WERI-Rb-1 (cell line): ENCODE results near the gene SEMA3B.

Experiments used
- DNase-seq: peaks from one replicate; pipeline ENCODE4 v3.0.0-alpha.2; 2020
- H3K27ac ChIP-seq: fragments of 250-450 bp; sonication (Bioruptor Pico); 2 replicates; pipeline ENCODE4 v1.5.1; 2020; ENCODE audit warnings: mild to moderate bottlenecking, moderate library complexity
- H3K27me3 ChIP-seq: fragments of 250-450 bp; sonication (Bioruptor Pico); 2 replicates; pipeline ENCODE4 v1.5.1; 2021; ENCODE audit warnings: mild to moderate bottlenecking, low read depth, moderate library complexity; ENCODE audit not compliant: insufficient read depth, severe bottlenecking
- H3K36me3 ChIP-seq: fragments of 250-450 bp; sonication (Bioruptor Pico); 2 replicates; pipeline ENCODE4 v1.5.1; 2020; ENCODE audit warnings: mild to moderate bottlenecking, moderate library complexity
- H3K4me3 ChIP-seq: 2 replicates; pipeline ENCODE4 v1.5.1; 2011; ENCODE audit warnings: low read depth, mild to moderate bottlenecking, control low read depth, low read length
- H3K9me3 ChIP-seq: fragments of 250-450 bp; sonication (Bioruptor Pico); 2 replicates; pipeline ENCODE4 v1.5.1; 2021; ENCODE audit warnings: mild to moderate bottlenecking, moderate library complexity; ENCODE audit not compliant: severe bottlenecking
- CTCF ChIP-seq: IDR thresholded peaks from 2 replicates; pipeline ENCODE4 v1.5.1; 2011; ENCODE audit warnings: low read depth, mild to moderate bottlenecking, control low read depth, inconsistent platforms, low read length

SEMA3B gene

GRCh38 chr3:50230104-50230793 lies 38.7 kb upstream of the SEMA3B start:
- no peaks in the 10 kb centered on the region for H3K36me3 ChIP-seq
- no peak for TF ChIP-seq CTCF
- H3K27me3 ChIP-seq, result no peaks in the 10 kb centered on the region
- no peak for DNase-seq
- no peak overlapping the region for H3K27ac ChIP-seq
- H3K9me3 ChIP-seq, result no peaks in the 10 kb centered on the region
- H3K4me3 ChIP-seq, result no peak overlapping the region

GRCh38 chr3:50230794-50231125 lies 38.2 kb upstream of the SEMA3B start:
- Histone ChIP-seq H3K4me3 (no peak overlapping the region), H3K27ac (no peak overlapping the region; the same call in 1 of the 2 replicates), H3K9me3 (no peaks in the 10 kb centered on the region), H3K36me3 (no peaks in the 10 kb centered on the region), H3K27me3 (no peaks in the 10 kb centered on the region)
- DNase-seq, result no peak
- TF ChIP-seq CTCF, result no peak

- TF ChIP-seq CTCF, result no peak
- Histone ChIP-seq H3K27ac (peak overlapping the region; percentile 44), H3K4me3 (no peak overlapping the region), H3K27me3 (no peaks in the 10 kb centered on the region), H3K9me3 (no peaks in the 10 kb centered on the region), H3K36me3 (no peaks in the 10 kb centered on the region)
- peak; percentile 63 for DNase-seq
Measured at GRCh38 chr3:50231581-50231980, 37.4 kb upstream of the SEMA3B start.

- no peak overlapping the region for H3K4me3 ChIP-seq
- no peaks in the 10 kb centered on the region for H3K27me3 ChIP-seq
- DNase-seq, result no peak
- no peaks in the 10 kb centered on the region for H3K36me3 ChIP-seq
- TF ChIP-seq CTCF, result no peak
- peak overlapping the region; percentile 44; the same call in 1 of the 2 replicates for H3K27ac ChIP-seq
- H3K9me3 ChIP-seq, result no peaks in the 10 kb centered on the region
Measured at GRCh38 chr3:50232303-50232702, 36.6 kb upstream of the SEMA3B start.

- Histone ChIP-seq H3K27ac (no peak overlapping the region), H3K9me3 (no peaks in the 10 kb centered on the region), H3K27me3 (no peaks in the 10 kb centered on the region), H3K4me3 (no peak overlapping the region), H3K36me3 (no peaks in the 10 kb centered on the region)
- no peak for TF ChIP-seq CTCF
- no peak for DNase-seq
Measured at GRCh38 chr3:50233176-50233575, 35.8 kb upstream of the SEMA3B start.
